ENCODE data around the gene ZBTB21.

Gene ZBTB21

GRCh38 chr21:41991659-41992058 lies 18.5 kb downstream of the ZBTB21 start:
- no peak for DNase-seq (ENCODE audit: low read depth)

- no peak for DNase-seq (ENCODE audit: low read depth)
These were observed 20.5 kb downstream of the ZBTB21 start for GRCh38 chr21:41989698-41990097.

- no peak for DNase-seq (ENCODE audit: low read depth)
These were observed 22.9 kb downstream of the ZBTB21 start for GRCh38 chr21:41987310-41987709.

- DNase-seq (ENCODE audit: low read depth), result no peak
These were observed 24.3 kb downstream of the ZBTB21 start for GRCh38 chr21:41985662-41986416.

GRCh38 chr21:41983229-41983628 lies 26.9 kb downstream of the ZBTB21 start:
- no peak for DNase-seq (ENCODE audit: low read depth)

- no peak for DNase-seq (ENCODE audit: low read depth)
These were observed 29.6 kb downstream of the ZBTB21 start for GRCh38 chr21:41980561-41980960.

GRCh38 chr21:41979751-41980369 lies 30.3 kb downstream of the ZBTB21 start:
- no peak for DNase-seq (ENCODE audit: low read depth)

- no peak for DNase-seq (ENCODE audit: low read depth)
These were observed 30.8 kb downstream of the ZBTB21 start for GRCh38 chr21:41979335-41979734.

- no peak for DNase-seq (ENCODE audit: low read depth)
These were observed 32.9 kb downstream of the ZBTB21 start for GRCh38 chr21:41977034-41977950.

GRCh38 chr21:41976611-41977010 lies 33.5 kb downstream of the ZBTB21 start:
- no peak for DNase-seq (ENCODE audit: low read depth)

- no peak for DNase-seq (ENCODE audit: low read depth)
These were observed 34.5 kb downstream of the ZBTB21 start for GRCh38 chr21:41975391-41976272.

GRCh38 chr21:41974752-41975053 lies 35.5 kb downstream of the ZBTB21 start:
- no peak for DNase-seq (ENCODE audit: low read depth)

- no peak for DNase-seq (ENCODE audit: low read depth)
These were observed 36.1 kb downstream of the ZBTB21 start for GRCh38 chr21:41973861-41974751.

- no peak for DNase-seq (ENCODE audit: low read depth)
These were observed 36.7 kb downstream of the ZBTB21 start for GRCh38 chr21:41973427-41973831.

GRCh38 chr21:41972511-41973205 lies 37.5 kb downstream of the ZBTB21 start:
- no peak for DNase-seq (ENCODE audit: low read depth)

- no peak for DNase-seq (ENCODE audit: low read depth)
These were observed 38.3 kb downstream of the ZBTB21 start for GRCh38 chr21:41971891-41972290.

GRCh38 chr21:41970751-41971653 lies 39.2 kb downstream of the ZBTB21 start:
- no peak for DNase-seq (ENCODE audit: low read depth)

- DNase-seq (ENCODE audit: low read depth), result no peak
These were observed 40.1 kb downstream of the ZBTB21 start for GRCh38 chr21:41970106-41970391.

- no peak for DNase-seq (ENCODE audit: low read depth)
These were observed 42.5 kb downstream of the ZBTB21 start for GRCh38 chr21:41967708-41968107.

Data from non-pigmented ciliary epithelial cell (primary cell).